Adrenal gland (tissue), 12 donors: Measurements from ENCODE around the gene ALDOC. TPM values are rescaled to one million over a fixed set of nuclear protein-coding genes. Genes with fewer than 3 reads are reported as not detected.
A peak's percentile ranks its signal among the peaks of the same experiment; 100 is the strongest.

Source experiments
- DNase-seq, 7 donors: peaks; one replicate each; pipeline ENCODE4 v3.0.0-alpha.2; 2019 to 2020
- H3K27ac ChIP-seq, 5 donors: fragments of 200-600 bp; sonication (generic) in 4 of 5; 1 replicate in 3 of 5; 2 replicates in 2 of 5; pipeline versions ENCODE4 v1.5.1 to v1.8.0; 2016 to 2020; ENCODE audit warnings: mild to moderate bottlenecking in 1 of 5
- H3K27me3 ChIP-seq: fragments of 200-600 bp; 2 replicates; pipeline ENCODE4 v1.8.0; 2021
- H3K36me3 ChIP-seq, 2 donors: fragments of 200-600 bp; replicated peaks in 1 of 2; 1 replicate in 1 of 2; 2 replicates in 1 of 2; pipeline versions ENCODE4 v1.5.1 to v1.8.0; 2018 to 2022
- H3K4me1 ChIP-seq, 2 donors: fragments of 200-600 bp; replicated peaks in 1 of 2; 1 replicate in 1 of 2; 2 replicates in 1 of 2; pipeline versions ENCODE4 v1.5.1 to v1.8.0; 2018 to 2021
- H3K4me3 ChIP-seq, 4 donors: fragments of 200-600 bp; sonication (generic) in 3 of 4; one replicate each; pipeline ENCODE4 v1.5.1; 2016 to 2018
- H3K9me3 ChIP-seq, 3 donors: fragments of 200-600 bp; sonication (generic) in 1 of 3; replicated peaks in 1 of 3; 1 replicate in 2 of 3; 2 replicates in 1 of 3; pipeline versions ENCODE4 v1.5.1 to v1.8.0; 2016 to 2021
- POLR2A ChIP-seq, 2 donors: fragments of 450-650 bp; IDR thresholded peaks; one replicate each; pipeline ENCODE4 v1.6.1; 2017; ENCODE audit warnings: antibody characterized with exemption in 2 of 2, mild to moderate bottlenecking in 2 of 2, moderate library complexity in 1 of 2
- WGBS, 4 donors: extraction: QIAGEN DNeasy Blood & Tissue Kit in 2 of 4; methylation state at CpG; one replicate each; pipeline versions ENCODE4 v1.1.5 to v1.1.7; 2013 to 2017; 5-methylcytosine and 5-hydroxymethylcytosine counted together
- intact Hi-C, 2 donors: fragments of 100-400 bp; cut with DNase I; formaldehyde crosslinking; loops; one replicate each; pipeline versions ENCODE4 v1.14.1 to v1.15.0; 2022 to 2023
- polyA plus RNA-seq, 3 donors: library from polyadenylated mRNA; stranded (reverse); fragments of 200-250 nt in 2 of 3; fragments of 350-450 nt in 1 of 3; fragmentation: Illumina TruSeq in 1 of 3; extraction: RNeasy Lipid Tissue Mini Kit (QIAGEN cat#74804) in 1 of 3; gene quantifications; one replicate each; pipeline ENCODE4 v1.2.3, GENCODE V29; 2013 to 2014
- total RNA-seq, 9 donors: library from RNA; depleted of rRNA in 4 of 9; stranded (reverse); fragments of >200 nt in 4 of 9; fragments of 120-200 nt in 1 of 9; fragmentation: NEBNext Ultra II Directional in 1 of 9; extraction: Animal tissue kit (Norgen Biotek cat#: 25700) in 1 of 9; gene quantifications; one replicate each; pipeline versions ENCODE4 v1.1.0 to v1.2.4, GENCODE V29; 2013 to 2023
- TF ChIP-seq, protein P1 (sequence below), 6 experiments: fragments of 450-650 bp in 4 of 6; fragments of 200-600 bp in 2 of 6; sonication (generic) in 1 of 6; IDR thresholded peaks; 1 replicate in 5 of 6; 2 replicates in 1 of 6; pipeline versions ENCODE4 v1.5.1 to v1.8.0; 2016 to 2021; ENCODE audit warnings: antibody characterized with exemption in 6 of 6, mild to moderate bottlenecking in 2 of 6, moderate library complexity in 1 of 6
- donor health status: healthy with polysubstance abuse.
- donor health status: Bipolar disorder and iron deficiency.
- donor health status: DM: yes; HTN: yes; CAD: no.
- donor health status: DM: no; HTN: no; CAD: no.
- donor health status: DM: no; HTN: no; CAD: no.
- donor health status: DM: yes; HTN: yes; CAD: no.

Gene ALDOC
- total and polyA plus RNA-seq, 12 donors, result 6.3 to 65.5 (median 31.7) TPM

DNA sequence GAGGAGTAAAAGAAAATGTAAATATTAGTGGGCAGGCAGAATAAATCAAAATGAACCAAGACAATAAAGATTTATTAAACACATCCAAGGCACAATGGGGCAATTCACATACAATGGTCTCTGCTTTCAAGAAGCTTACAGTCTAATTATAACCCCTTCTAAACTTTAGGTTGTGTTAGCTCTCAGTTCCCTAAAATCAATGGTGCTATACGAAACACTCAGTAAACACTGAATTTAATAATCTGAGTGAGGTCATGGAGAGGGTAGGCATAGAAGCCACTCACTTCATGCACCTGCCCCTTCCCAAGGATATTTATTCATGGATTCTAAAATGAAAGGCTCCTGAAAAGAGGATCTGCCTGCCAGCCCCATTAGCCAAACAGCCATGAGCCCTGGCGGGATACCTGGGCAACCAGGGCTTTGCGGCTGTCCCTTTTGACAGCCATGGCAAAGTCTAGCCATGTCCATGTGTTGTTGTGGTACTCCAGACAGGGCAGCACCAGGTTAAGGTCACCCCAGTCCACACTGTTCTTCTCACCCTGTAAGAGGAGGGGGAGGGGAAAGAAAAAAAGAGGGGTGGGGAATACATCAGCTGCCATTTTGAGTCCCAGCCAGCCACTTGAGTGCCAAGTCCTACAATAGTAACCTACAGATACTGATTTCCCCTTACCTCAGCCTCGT is 38.7 kb upstream of the ALDOC start:
- peak in 1 of 7 donors; percentile 31 for DNase-seq
- intact Hi-C loops, result loop anchor here (2.0 to 10.0 kb wide), 2 partner anchors 121 kb away; no protein-coding TSS in a partner anchor
- 88 to 89% (median 89%) methylated on average over 4 of the region's 4 CpGs for WGBS, 4 donors
- no peak overlapping the region for H3K4me3 ChIP-seq
- no peaks in the 10 kb centered on the region for H3K4me1 ChIP-seq
- H3K36me3 ChIP-seq, result peaks cover 0 to 70% of the 10 kb centered on the region in 2 donors
- no peaks in the 10 kb centered on the region for H3K9me3 ChIP-seq
- no peak overlapping the region for H3K27ac ChIP-seq
- no peak for TF ChIP-seq POLR2A (IDR thresholded peaks at IDR 0.05)
- TF ChIP-seq, protein P1, sequence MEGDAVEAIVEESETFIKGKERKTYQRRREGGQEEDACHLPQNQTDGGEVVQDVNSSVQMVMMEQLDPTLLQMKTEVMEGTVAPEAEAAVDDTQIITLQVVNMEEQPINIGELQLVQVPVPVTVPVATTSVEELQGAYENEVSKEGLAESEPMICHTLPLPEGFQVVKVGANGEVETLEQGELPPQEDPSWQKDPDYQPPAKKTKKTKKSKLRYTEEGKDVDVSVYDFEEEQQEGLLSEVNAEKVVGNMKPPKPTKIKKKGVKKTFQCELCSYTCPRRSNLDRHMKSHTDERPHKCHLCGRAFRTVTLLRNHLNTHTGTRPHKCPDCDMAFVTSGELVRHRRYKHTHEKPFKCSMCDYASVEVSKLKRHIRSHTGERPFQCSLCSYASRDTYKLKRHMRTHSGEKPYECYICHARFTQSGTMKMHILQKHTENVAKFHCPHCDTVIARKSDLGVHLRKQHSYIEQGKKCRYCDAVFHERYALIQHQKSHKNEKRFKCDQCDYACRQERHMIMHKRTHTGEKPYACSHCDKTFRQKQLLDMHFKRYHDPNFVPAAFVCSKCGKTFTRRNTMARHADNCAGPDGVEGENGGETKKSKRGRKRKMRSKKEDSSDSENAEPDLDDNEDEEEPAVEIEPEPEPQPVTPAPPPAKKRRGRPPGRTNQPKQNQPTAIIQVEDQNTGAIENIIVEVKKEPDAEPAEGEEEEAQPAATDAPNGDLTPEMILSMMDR (IDR thresholded peaks at IDR 0.05), result no peak
- H3K27me3 ChIP-seq, result no peaks in the 10 kb centered on the region

DNA sequence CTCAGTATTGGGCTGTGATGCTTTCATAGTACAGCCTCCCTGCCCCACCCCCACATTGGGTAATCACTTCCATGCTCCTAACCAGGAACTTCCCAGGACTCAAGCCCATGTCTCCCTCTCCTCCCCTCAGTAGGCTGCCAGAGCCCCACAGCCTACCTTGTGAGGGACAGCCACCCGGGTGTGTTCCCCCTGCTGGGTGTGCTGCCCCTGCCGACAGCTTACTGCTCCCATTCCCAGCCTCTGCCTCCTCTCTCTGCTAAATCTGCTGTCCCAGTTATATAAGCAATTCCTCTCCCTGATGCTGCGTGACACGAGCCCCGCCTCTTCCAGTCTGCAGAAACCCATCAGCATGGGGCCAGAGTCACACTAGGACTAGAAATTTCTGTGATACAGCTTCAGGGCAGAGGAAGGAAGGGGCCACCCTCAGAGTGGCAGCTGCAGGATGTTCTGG is 37.3 kb upstream of the ALDOC start, which contains the start of gene RSKR:
Gene RSKR, minus strand, starts transcription at position 255 of the 451 bp plus-strand sequence. Its CDS starts 24 bp downstream, at position 231.
- Histone ChIP-seq H3K27me3 (no peaks in the 10 kb centered on the region), H3K36me3 (peaks cover 0 to 56% of the 10 kb centered on the region in 2 donors), H3K9me3 (no peaks in the 10 kb centered on the region), H3K4me1 (no peaks in the 10 kb centered on the region), H3K27ac (peak within 1 kb of the TSS in 1 of 5 donors; percentile 14), H3K4me3 (no peak within 1 kb of the TSS)
- no peak for TF ChIP-seq POLR2A (IDR thresholded peaks at IDR 0.05)
- TF ChIP-seq, protein P1 (IDR thresholded peaks at IDR 0.05), result no peak
- DNase-seq, result peak in 1 of 7 donors; percentile 74
- intact Hi-C loops, result loop anchor here (2.0 to 10.0 kb wide), 3 partner anchors 67 to 119 kb away; no protein-coding TSS in a partner anchor
- 65 to 86% (median 74%) methylated on average over 5 of the region's 5 CpGs for WGBS, 4 donors

DNA sequence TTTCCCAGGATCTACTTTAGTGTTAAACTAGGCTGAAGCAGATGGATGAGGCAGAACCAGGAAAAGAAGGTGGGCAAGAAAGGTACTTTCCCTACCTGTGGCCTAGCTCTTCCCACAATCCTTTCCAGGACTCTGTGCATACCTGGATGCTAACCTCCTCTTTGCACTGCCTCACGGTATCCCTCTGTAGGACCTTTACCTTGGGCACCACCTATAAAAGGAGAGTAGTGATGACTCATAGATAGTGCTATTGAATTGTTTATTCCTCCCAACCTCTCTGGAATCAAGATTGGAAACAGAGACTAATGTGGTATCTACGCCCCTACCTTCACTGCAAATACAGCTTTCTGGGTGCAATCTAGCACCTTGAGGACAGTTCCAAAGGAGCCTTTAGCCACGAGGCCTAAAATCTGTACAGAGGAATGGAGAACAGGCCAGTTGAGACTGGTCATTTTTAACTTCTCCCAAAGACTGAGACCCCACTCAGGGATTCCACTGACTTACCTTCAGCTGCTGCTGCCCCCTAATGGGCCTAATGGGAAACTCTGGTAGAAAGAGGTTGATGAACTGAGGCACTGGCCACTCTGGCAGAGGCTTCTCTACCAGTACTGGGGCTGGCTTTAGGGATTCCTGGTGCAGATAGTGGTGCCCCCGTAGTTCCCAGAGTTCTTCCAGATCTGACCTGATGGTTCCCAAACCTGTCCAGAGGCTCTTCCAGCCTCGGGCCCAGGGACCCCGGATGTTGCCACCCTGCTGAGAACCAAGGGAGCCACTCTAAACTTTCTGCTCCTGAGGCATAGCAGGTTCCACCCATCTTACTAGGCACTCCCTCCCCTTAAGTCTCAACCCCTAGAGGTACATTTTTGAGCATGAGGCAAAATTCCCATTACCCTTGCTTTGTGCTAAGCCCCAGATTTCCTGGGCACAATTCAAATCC is 36.5 kb upstream of the ALDOC start:
- no peak overlapping the region for H3K4me3 ChIP-seq
- H3K27ac ChIP-seq, result peak overlapping the region in 1 of 5 donors; percentile 14
- TF ChIP-seq, protein P1 (IDR thresholded peaks at IDR 0.05), result peak; percentile 27 to 66 (median 56)
- TF ChIP-seq POLR2A (IDR thresholded peaks at IDR 0.05), result no peak
- intact Hi-C loops, result loop anchor here (5.0 to 10.0 kb wide), 2 partner anchors 66 to 118 kb away; no protein-coding TSS in a partner anchor
- DNase-seq, result peak in 6 of 7 donors; percentile 28 to 69 (median 40)
- no peaks in the 10 kb centered on the region for H3K27me3 ChIP-seq
- no peaks in the 10 kb centered on the region for H3K9me3 ChIP-seq
- no peaks in the 10 kb centered on the region for H3K4me1 ChIP-seq
- H3K36me3 ChIP-seq, result peaks cover 0 to 48% of the 10 kb centered on the region in 2 donors
- 73 to 81% (median 77%) methylated on average over 6 of the region's 6 CpGs for WGBS, 4 donors

DNA sequence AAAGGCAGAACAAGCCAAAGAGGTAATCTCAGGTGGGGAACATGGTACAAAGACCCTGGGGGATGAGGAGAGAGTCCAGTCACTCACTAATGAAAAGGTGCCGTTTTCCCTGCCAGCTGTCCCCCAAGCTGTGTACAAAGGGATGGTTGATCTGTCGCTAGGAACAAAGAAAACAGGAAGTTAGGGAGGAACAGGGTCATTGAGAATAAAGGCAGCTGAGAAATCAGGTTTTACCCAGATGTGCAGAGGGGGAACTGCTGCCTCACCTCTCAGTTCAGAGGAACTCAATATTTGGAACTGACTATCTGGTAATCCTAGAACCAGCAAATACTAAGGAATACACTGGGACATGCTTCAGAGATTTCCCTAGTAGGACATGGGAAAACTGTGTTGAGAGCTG is 35.8 kb upstream of the ALDOC start:
- Histone ChIP-seq H3K27me3 (no peaks in the 10 kb centered on the region), H3K9me3 (no peaks in the 10 kb centered on the region), H3K4me3 (no peak overlapping the region), H3K36me3 (peaks cover 0 to 41% of the 10 kb centered on the region in 2 donors), H3K27ac (no peak overlapping the region), H3K4me1 (no peaks in the 10 kb centered on the region)
- 53 to 76% (median 67%) methylated on average over 2 of the region's 2 CpGs for WGBS, 4 donors
- intact Hi-C loops, result loop anchor here (5.0 to 10.0 kb wide), 2 partner anchors 65 to 118 kb away; no protein-coding TSS in a partner anchor
- DNase-seq, result no peak
- TF ChIP-seq POLR2A (IDR thresholded peaks at IDR 0.05), result no peak
- TF ChIP-seq, protein P1 (IDR thresholded peaks at IDR 0.05), result no peak
